Fibroblast of the aortic adventitia (primary cell): ENCODE results near the gene LIPN. TPM values are rescaled to one million over a fixed set of nuclear protein-coding genes. Genes with fewer than 3 reads are reported as not detected.

Experiments
- DNase-seq: peaks from one replicate; pipeline ENCODE4 v3.0.0-alpha.2; 2010; ENCODE audit warnings: low read depth
- H3K4me3 ChIP-seq: 2 replicates; pipeline ENCODE4 v1.5.1; 2011; ENCODE audit warnings: low read depth, mild to moderate bottlenecking, control low read depth, low read length, moderate library complexity
- CTCF ChIP-seq: IDR thresholded peaks from 2 replicates; pipeline ENCODE4 v1.5.1; 2011; ENCODE audit warnings: mild to moderate bottlenecking, low read length, control low read depth, inconsistent platforms; ENCODE audit not compliant: insufficient read depth
- total RNA-seq: library from RNA; depleted of rRNA; stranded (reverse); fragments of >200 nt; gene quantifications from 2 replicates; pipeline ENCODE4 v1.2.3, GENCODE V29; 2012; ENCODE audit warnings: low replicate concordance

Gene LIPN
- total RNA-seq, 1 donor = not detected

- TF ChIP-seq CTCF = no peak
- H3K4me3 ChIP-seq = no peak overlapping the region
- DNase-seq = no peak
Measured at GRCh38 chr10:88769384-88769783, 9.6 kb downstream of the LIPN start.

GRCh38 chr10:88781206-88781605, 21.4 kb downstream of the LIPN start:
- no peak for TF ChIP-seq CTCF
- no peak overlapping the region for H3K4me3 ChIP-seq
- DNase-seq = no peak

- no peak for DNase-seq
- H3K4me3 ChIP-seq = no peak overlapping the region
- no peak for TF ChIP-seq CTCF
Measured at GRCh38 chr10:88782222-88782621, 22.4 kb downstream of the LIPN start.

- no peak for TF ChIP-seq CTCF
- no peak overlapping the region for H3K4me3 ChIP-seq
- DNase-seq = no peak
Measured at GRCh38 chr10:88783724-88784123, 23.9 kb downstream of the LIPN start.

- no peak overlapping the region for H3K4me3 ChIP-seq
- no peak for DNase-seq
- no peak for TF ChIP-seq CTCF
Measured at GRCh38 chr10:88786032-88786770, 26.4 kb downstream of the LIPN start.

GRCh38 chr10:88787463-88787862, 27.6 kb downstream of the LIPN start:
- no peak for DNase-seq
- no peak for TF ChIP-seq CTCF
- H3K4me3 ChIP-seq = no peak overlapping the region

GRCh38 chr10:88788924-88789323, 29.1 kb downstream of the LIPN start:
- H3K4me3 ChIP-seq = no peak overlapping the region
- no peak for TF ChIP-seq CTCF

More at GRCh38 chr10:88788924-88789323, 29.1 kb downstream of the LIPN start:
- no peak for DNase-seq
